ENCODE data around the gene CILP. TPM values are rescaled to one million over a fixed set of nuclear protein-coding genes. Genes with fewer than 3 reads are reported as not detected.

Gene CILP
- total and polyA plus RNA-seq, 3 donors from 2014 or later, result 8.0 to 48.6 (median 27.1) TPM

DNA sequence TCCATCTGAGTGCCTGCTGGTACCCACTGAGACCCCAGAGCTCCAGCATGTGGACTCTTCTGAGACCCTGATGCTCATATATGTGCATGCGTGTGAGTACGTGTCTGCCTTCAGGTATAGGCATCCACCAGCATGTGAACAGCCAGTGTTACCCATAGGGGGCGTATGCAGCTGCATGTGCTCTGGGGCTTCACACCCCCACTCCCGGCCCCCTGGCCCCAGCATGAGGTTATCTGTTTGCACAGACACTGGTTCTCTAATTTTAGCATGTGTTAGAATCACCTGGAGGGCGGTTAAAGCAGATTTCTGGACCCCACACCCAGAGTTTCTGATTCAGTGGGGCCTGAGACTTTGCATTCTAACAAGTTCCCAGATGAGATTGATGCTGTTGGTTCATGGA, 824 bp upstream of the CILP start:
- no peak for DNase-seq
- H3K9me3 ChIP-seq, result no peaks in the 10 kb centered on the region
- peaks cover 56% of the 10 kb centered on the region for H3K4me1 ChIP-seq
- 83 to 86% methylated on average over 2 to 5 of the region's 5 CpGs for WGBS, 2 donors
- peak overlapping the region; percentile 6 to 75 for H3K27ac ChIP-seq
- intact Hi-C loops (cut with DNase I; ENCODE audit: low total_unique reads), result no loop called here
- no peaks in the 10 kb centered on the region for H3K27me3 ChIP-seq
- no peaks in the 10 kb centered on the region for H3K36me3 ChIP-seq (ENCODE audit: low read depth, missing control alignments)
- TF ChIP-seq, protein P1, sequence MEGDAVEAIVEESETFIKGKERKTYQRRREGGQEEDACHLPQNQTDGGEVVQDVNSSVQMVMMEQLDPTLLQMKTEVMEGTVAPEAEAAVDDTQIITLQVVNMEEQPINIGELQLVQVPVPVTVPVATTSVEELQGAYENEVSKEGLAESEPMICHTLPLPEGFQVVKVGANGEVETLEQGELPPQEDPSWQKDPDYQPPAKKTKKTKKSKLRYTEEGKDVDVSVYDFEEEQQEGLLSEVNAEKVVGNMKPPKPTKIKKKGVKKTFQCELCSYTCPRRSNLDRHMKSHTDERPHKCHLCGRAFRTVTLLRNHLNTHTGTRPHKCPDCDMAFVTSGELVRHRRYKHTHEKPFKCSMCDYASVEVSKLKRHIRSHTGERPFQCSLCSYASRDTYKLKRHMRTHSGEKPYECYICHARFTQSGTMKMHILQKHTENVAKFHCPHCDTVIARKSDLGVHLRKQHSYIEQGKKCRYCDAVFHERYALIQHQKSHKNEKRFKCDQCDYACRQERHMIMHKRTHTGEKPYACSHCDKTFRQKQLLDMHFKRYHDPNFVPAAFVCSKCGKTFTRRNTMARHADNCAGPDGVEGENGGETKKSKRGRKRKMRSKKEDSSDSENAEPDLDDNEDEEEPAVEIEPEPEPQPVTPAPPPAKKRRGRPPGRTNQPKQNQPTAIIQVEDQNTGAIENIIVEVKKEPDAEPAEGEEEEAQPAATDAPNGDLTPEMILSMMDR (IDR thresholded peaks at IDR 0.05), result no peak
- TF ChIP-seq POLR2A (IDR thresholded peaks at IDR 0.05), result no peak
- H3K4me3 ChIP-seq, result no peak overlapping the region

DNA sequence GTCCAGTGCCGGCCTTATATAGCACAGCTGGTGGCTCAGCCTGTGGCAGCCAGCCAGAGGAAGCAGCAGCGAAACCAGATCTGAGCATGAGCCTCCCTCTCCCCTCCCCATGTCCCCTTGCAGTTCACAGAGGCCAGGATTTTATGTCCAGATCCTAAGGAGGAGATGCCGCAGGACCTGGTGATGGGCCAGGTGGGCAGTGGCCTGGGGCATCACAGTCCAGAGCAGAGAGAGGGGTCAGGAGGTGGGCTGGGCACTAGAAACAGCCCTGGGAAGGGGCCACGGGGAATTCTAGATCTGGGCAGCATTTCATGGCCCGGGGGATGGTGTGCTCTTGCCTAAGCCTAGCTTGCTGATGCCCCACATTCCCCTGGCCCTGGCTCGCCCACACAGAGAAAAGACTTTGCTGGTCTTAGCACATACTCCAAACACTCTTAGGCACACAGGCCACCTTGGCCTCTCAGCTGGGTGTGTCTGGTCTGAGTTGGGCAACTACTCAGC, 259 bp upstream of the CILP start:
- WGBS, 2 donors, result 23 to 34% methylated on average over 3 to 6 of the region's 6 CpGs
- no peaks in the 10 kb centered on the region for H3K36me3 ChIP-seq (ENCODE audit: low read depth, missing control alignments)
- intact Hi-C loops (cut with DNase I; ENCODE audit: low total_unique reads), result no loop called here
- no peak overlapping the region for H3K4me3 ChIP-seq
- DNase-seq, result peak; percentile 68
- no peak for TF ChIP-seq POLR2A (IDR thresholded peaks at IDR 0.05)
- TF ChIP-seq, protein P1 (IDR thresholded peaks at IDR 0.05), result no peak
- no peaks in the 10 kb centered on the region for H3K9me3 ChIP-seq
- H3K27me3 ChIP-seq, result no peaks in the 10 kb centered on the region
- H3K27ac ChIP-seq, result peak overlapping the region; percentile 6 to 75
- H3K4me1 ChIP-seq, result peaks cover 56% of the 10 kb centered on the region

DNA sequence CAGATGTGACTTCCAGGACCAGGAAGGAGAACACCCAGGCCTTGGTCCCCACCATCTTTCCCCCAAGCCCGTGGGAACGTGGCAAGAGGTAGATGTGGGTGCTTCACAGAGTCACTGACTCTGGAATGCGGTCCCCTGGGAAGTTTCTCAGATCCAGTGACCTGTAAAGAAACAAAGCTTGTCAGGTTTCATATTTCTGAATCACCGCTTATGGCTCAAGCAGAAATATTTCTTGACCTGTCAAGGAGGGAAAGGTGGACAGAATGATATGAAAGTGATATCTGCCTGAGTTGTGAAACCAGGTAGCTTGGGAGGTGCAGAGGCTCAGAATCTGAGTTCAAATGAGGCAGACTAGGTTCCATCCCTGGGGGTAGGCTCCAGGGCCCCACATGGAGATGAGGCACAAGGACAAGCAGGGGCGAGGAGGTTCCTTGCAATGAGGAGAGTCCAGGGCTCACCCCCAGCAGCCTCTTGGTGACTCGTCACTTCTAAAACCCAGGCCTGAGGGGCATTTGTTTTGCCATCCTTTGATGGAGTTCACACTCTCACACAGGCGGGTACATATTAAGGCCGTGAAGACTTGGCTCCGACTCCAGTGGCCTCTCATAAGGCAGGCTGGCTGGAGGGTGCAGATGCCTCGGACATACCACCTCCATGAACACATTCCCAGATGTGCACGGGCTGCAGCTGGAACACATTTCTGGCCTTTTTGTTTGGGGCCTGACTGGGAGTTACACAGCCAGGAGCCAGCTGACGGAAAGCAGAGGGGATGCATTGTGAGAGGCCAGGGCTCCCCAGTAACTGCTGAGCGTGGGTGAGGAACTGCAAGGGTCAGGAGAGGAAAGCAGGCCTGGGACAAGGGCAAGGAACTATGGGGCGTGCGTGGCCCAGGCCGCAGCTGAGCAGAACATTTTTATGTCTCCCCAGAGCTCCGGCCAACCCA, 1.3 kb downstream of the CILP start:
- Histone ChIP-seq H3K36me3 (ENCODE audit: low read depth, missing control alignments) (no peaks in the 10 kb centered on the region), H3K4me3 (no peak overlapping the region), H3K27me3 (no peaks in the 10 kb centered on the region), H3K27ac (peak overlapping the region; percentile 6 to 75), H3K9me3 (no peaks in the 10 kb centered on the region), H3K4me1 (peaks cover 54% of the 10 kb centered on the region)
- intact Hi-C loops (cut with DNase I; ENCODE audit: low total_unique reads), result loop anchor here (10.0 kb wide), 1 partner anchor 45 kb away; no protein-coding TSS in a partner anchor
- DNase-seq, result peak; percentile 48
- WGBS, 2 donors, result 65 to 67% methylated on average over 11 to 17 of the region's 17 CpGs
- TF ChIP-seq, protein P1 (IDR thresholded peaks at IDR 0.05), result no peak
- no peak for TF ChIP-seq POLR2A (IDR thresholded peaks at IDR 0.05)

DNA sequence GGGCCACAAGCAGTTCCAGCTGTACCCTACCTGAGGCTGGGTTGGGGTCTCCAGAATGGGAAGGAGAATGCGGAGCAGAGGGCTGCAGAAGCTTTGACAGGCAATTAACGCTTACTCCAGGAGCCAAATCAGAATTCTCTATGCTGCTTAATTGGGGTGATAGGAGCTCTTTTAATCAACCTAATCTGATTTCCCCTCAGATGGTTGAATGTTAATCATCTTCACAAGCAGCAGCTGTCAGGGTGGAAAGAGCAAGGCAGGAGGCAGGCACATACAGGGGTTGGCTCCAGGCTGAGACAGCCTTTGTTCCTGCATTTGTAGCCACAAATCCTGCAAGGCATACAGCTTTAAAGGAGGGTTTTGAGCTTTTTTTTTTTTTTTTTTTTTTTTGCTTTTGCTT, 2.6 kb downstream of the CILP start:
- intact Hi-C loops (cut with DNase I; ENCODE audit: low total_unique reads), result loop anchor here (10.0 kb wide), 1 partner anchor 46 kb away; no protein-coding TSS in a partner anchor
- H3K9me3 ChIP-seq, result no peaks in the 10 kb centered on the region
- no peak overlapping the region for H3K27ac ChIP-seq
- no peaks in the 10 kb centered on the region for H3K27me3 ChIP-seq
- no peak overlapping the region for H3K4me3 ChIP-seq
- no peaks in the 10 kb centered on the region for H3K36me3 ChIP-seq (ENCODE audit: low read depth, missing control alignments)
- TF ChIP-seq POLR2A (IDR thresholded peaks at IDR 0.05), result no peak
- TF ChIP-seq, protein P1 (IDR thresholded peaks at IDR 0.05), result no peak
- no peak for DNase-seq
- peaks cover 41% of the 10 kb centered on the region for H3K4me1 ChIP-seq
- 94 to 95% methylated on average over 2 of the region's 2 CpGs for WGBS, 2 donors
